GM19463 (cell line): Measurements from ENCODE around the gene SDC3.

Experiments used
- ATAC-seq: cut with Tn5 transposase; IDR thresholded peaks from one replicate; pipeline ENCODE4 v1.9.1; 2021; ENCODE audit warnings: mild to moderate bottlenecking, moderate library complexity; ENCODE audit not compliant: unreplicated experiment

Gene SDC3

DNA sequence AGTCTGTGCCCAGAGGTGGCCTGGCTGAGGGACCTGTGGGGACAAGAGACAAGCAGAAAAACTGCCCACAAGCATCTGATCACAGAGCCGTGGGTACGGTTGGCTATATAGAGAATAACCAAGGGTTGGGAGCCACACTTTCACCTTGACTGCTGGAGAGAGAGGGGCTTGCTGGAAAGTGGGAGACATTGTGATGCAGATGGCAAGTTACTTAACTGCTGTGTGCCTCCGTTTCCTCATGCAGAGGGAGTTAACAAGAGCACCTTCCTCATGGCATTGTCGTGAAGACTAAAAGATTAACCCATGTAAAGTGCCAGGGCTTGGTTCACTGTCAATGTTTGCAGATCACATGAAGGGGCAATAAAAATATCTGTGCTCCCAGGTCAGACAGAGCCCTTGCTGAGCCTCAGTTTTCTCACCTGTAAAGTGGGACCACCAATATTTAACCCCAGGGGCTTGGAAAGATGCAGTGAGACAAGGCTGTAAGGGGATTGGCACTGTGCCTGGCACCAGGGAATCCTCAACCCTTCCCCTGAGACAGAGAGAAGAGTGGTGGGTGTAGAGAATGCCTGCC is 52.8 kb downstream of the SDC3 start:
- no peak for ATAC-seq

DNA sequence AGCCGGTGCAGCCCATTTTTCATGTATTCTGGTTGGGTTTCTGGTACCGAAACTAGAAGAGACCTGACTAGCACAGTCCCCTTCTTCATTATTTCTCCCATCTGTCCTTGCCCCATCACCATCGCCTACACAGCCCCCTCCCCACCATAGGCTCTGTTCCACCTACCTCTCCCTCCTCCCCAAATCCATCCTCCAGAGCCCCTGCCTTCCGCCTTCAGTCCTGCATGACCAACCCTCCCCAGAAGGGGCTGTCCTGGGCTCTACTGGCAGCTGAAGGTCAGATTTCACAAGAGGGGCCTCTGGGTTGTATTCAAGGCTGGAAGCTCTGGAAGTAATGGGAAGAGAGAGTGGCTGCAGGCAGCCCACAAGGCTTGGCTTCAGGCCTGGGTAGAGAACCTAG is 55.2 kb downstream of the SDC3 start:
- no peak for ATAC-seq

DNA sequence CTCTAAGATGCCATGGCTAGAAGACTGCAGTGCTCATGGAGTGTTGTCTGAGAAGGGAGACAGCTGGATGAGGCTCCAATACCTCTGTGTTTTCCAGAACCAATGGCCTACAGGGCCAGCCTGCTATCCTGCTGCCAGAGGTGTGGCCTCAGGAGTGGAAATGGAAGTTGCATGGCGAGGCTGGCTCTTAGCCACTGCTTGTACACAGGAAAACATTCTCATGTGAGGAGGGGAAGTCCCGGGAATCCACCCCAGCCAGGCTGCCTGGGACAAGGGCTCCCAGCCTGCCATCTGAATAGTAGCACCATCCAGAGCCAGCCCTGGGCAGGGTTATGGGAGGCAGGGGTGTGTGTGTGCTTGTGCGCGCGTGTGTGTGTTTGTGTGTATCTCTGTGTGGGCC is 56.5 kb downstream of the SDC3 start:
- ATAC-seq: no peak

DNA sequence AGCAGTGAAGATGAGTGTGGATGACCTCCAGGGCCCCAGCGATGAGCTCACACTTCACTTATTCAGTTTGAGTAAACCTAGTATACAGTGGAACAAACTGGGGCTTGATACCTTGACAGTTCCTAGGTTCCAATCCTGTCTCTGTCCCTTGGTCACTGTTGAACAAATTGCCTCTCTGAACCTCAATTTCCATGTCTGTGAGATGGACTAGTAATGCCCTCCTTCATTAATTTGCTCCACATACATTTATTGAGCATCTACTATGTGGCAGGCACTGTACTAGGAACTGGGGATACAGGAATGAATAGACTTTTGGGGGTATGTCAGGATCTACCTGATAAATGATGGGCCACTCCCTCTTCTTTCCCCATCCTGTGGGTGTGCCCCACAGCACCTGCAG is 57.3 kb downstream of the SDC3 start:
- ATAC-seq: no peak

DNA sequence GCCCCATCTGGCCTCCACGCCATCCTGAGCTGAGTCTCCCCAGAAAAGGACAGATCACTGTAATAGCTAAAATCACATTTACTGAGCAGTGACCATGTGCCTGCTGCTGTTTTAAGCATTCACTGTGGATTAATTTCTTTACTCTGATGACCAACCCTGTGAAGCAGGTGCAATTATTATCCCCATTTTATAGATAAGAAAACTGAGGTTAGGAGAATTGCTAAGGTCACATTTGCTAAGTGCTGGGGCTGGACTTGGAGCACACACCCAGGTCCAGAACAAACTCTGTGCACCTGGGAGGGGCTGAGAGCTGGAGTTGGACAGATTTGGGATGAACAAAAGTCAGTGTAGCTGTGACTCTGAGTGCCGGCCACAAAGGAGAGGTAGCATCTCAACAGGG is 58.0 kb downstream of the SDC3 start:
- ATAC-seq: no peak

DNA sequence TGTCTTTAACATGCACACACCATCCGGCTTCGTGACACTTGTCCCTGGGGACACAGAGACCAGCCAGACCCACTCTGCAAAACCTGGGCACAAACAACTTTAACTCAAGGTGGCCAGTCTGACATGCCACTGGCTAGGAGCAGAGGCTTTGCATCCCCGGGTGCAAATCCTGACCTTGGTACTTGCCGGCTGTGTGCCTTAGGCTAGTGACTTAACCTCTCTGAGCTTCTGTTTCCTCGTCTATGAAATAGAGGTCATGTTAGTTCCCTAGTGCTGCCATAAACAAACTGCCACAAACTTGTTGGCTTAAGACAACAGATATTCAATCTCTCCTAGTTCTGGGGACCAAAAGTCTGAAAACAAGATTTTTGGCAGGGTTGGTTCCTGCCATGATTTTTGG is 60.4 kb downstream of the SDC3 start:
- ATAC-seq: no peak

DNA sequence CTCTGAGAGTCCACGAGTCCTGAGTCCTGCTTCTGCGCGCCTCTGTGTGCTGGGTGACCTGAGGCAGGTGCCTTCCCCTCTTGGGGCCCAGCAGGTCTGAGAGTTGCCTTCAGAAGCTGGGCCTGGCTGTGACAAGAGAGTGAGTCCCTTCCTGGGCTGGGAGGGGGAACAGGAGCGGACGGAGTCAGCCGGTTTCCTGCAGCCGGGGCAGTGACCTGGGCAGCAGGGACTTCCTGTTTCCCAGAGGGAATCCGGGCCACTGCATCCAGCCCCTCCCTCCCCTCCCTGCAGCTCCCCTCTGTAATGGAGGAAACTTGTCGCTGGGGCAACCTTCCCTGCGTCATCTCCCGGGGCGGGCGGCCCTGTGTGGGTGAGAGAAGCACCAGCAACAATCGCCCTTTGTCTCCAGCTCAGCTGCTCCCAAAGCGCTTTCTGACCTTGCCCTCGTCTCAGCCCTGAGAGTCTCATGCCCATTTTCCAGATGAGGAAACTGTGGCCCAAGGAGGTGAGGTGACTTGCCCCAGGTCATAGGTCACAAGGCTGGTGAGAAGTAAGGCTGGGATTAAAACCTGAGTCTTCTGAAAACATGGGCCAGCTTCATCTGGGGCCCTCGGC is 61.1 kb downstream of the SDC3 start:
- no peak for ATAC-seq

DNA sequence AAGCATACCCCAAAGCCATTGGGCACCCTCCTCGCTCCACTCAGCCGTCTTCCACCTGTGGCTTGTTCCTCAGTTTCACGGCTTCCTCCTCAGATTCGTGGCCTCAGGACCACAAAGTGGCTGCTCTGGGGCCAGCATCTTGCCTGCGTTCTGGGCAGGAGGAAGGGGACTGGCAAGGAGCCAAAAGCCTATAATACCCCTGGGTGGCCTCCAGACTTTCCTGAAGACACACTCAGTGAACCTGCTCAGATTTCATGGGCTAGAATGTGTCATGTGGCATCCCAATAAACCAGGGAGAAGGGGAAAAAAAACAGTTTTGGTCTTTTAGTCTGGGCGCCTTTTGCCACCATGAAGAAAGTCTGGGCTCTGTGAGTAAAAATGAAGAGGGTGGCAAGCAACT is 62.0 kb downstream of the SDC3 start:
- ATAC-seq: no peak

DNA sequence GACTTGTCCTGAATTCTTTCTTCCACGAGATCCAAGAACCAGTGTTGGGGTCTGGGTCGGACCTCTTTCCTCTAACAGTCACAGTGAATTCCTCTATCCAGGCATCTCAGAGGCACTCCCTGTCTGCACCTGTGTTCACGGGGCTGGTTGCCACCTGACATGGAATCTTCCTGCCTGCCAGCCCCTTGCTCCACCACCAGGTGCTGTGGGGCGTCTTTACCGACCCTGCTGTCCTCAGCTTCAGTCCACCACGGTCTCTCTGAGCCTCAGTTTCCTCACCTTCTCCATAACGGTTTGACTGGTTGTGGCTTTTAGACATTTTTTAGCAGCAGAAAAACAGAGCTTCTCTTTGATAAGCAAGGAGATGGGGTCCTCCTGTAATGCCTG is 62.7 kb downstream of the SDC3 start:
- no peak for ATAC-seq

DNA sequence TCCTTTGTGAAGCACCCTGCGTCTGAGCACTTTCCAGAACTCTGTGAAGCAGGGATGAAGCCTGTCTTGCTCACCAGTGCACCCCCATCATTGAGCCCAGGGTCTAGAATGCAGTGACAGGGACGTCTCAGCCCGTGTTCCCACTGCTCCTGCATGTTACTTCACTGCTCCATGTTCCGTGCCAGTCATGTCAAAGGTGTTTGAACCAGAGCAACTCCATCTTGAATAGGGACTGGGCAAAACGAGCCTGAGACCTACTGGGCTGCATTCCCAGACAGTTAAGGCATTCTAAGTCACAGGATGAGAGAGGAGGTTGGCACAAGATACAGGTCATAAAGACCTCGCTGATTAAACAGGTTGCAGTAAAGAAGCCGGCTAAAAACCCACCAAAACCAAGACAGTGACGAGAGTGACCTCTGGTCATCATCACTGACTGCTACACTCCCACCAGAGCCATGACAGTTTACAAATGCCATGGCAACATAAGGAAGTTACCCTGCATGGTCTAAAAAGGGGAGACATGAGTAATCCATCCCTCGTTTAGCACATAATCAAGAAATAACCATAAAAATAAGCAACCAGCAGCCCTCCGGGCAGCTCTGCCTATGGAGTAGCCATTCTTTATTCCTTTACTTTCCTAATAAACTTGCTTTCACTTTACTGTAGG is 63.2 kb downstream of the SDC3 start:
- no peak for ATAC-seq

DNA sequence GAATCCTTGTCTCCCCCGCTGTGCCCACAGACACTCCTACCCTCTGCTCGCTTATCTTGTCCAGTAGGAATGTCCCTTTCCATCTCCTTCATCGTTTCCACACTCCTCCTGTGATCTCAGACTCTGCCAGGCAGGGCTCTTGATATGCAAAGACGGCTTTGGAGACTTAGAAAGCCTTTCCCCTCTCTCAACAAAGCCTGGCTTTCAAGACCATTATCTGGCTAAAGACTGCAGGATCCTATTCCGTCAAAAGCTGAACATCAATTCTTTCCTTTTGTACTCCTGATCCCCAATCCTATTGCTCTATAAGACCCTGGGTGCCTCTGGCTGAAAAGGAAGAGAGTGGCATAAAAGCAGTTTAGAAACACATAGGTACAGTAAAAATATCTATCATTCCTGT is 63.9 kb downstream of the SDC3 start:
- no peak for ATAC-seq

DNA sequence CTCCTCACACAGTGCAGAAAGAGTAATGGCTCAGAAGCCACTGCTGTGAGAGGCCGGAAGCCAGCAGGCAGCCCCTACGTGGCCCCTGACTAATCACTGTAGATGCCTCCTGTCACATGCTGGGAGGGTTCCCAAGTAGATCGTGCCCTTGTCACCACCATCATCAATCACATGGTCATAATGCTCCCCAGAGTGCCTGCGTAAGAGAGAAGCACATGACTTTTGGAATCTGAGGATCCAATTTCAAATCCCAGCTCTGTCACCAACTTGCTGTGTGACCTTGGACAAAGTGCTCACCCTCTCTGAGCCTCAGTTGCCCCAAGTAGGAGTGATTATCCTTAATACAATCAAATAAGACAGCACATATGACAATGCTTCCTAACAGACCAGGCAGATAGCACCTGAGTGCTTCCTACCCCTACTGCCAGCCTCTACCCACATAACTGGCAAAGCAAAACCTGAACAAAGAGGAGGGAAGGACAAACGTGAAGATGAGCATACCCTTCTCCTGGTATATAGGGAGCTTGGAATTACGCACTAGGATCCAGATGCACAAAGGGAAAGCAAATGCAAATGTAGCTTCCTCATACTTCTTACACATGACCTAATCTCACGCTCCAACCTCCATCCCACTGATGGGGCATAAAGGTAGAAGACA is 65.7 kb downstream of the SDC3 start:
- no peak for ATAC-seq

DNA sequence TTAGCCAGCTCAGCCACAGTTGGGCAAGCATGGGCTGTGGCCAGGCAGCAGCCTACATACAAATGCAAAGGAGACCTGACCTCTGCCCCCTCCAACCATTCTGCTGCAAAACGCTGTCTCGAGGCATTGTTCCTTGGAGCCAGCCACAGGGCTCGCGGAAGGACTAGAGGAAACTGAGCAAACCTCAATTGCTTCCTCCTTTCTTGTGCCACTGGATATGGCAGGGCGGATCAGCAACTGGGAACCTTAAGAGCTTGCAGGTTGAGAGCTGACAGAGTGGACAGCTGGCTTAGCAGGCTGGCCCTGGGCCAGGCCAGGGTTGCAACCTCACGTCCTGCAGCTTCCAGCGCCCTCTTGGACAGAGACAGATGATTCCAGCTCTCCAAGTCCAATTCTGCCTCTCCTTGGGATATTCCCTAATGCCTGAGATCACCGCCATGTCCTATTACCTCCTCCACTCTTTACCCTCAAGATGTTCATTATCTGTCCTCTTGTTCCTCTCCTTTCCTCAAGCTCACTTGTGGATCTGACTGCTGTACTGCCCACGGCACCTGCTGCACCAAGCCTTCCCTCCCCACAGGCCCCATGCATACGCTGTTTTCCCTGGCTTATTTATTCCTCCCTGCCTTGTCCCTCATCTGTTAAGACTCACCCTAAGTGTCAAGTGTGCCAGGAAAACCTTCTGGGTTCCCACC is 67.5 kb downstream of the SDC3 start:
- ATAC-seq: no peak

DNA sequence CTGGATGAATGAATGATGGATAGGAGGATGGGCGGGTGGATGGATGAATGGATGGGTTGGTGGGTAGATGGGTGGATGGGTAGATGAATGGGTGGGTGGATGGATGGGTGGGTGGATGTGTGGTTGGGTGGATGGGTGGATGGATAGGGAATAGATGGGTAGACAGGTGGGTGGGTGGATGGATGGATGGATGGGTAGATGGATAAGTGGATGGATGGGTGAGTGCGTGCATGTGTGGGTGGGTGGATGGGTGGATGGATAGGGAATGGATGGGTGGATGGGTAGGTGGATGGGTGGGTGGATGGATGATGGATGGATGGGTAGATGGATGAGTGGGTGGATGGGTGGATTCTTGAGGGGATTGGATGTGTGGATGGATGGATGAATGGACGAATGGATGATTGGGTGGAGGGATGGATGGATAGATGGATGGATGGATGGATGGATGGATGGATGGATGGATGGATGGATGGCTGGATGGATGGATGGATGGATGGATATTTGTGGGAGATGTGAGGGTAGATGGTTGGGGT is 68.7 kb downstream of the SDC3 start:
- ATAC-seq: no peak

DNA sequence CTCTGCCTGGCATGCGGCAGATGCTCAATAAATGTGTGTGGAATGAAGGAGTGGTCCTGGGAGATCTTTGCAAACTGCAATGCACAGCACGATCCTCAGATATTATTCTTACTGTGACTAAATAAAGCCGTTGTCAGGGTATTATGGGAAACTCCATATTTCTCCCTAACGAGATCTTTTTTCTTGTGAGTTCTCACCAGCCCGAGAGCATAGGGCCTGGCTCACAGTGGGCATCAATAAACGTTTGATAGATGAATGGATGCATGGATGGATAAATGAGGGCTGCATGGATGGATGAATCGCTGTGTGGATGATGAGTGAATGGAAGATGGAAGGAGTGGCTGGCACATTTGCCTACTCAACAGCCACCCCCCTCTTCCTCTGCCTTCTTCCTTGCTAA is 69.6 kb downstream of the SDC3 start:
- no peak for ATAC-seq

DNA sequence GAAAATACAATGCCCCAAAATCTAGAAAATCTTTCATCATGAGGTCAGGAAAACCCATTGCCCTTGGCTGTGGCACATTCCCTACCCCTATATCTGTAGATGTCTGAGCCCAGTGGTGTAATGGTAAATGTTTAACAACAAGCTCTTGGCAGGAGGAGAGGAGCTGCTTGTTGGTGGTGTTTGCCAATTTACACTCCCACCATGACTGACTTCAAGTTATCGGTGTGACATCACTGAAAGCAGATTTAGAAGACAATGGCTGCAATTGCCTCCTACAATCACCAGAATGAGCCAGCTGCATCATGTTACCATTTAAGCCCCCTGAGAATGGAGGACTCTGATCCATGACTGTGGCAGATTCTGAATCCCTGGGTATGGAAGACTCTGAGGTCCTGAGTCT is 70.9 kb downstream of the SDC3 start:
- ATAC-seq: no peak

DNA sequence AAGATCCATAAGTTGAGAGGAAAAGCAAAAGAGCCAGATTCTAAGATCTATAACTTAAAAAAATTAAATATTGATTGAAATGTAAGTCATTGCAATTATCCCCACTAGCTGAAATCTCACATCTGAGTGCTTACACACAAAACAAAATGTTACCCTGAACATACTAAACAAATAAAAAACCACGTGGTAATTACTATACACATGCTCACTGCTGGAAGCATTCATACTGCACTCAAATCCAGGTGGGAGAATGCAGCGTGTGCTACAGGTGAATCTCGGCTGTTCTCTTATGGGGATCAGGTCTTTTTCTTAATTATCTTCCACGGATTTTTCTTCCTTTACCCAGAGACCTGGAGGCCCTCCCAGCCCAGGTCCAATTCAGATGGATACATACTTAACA is 74.3 kb downstream of the SDC3 start:
- no peak for ATAC-seq

DNA sequence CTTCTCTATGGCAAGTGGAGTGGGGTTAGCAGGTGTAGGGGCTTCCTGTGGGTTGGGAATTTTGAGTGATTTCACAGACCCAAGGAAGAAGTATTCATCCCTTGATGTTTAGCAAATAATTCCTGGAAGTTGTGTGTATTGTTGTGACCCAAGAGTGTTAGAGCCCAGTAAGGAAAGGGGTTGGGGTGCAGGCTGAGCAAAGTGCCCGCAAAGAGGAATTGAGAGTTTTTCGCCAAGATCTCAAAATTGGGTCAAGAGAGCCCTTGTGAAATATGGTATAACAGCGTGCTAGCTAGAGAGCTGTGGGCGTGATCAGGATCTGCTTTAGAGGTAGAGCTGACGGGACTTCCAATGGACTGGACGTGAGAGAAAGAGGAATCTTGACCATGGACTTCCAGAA is 78.0 kb downstream of the SDC3 start:
- ATAC-seq: no peak

DNA sequence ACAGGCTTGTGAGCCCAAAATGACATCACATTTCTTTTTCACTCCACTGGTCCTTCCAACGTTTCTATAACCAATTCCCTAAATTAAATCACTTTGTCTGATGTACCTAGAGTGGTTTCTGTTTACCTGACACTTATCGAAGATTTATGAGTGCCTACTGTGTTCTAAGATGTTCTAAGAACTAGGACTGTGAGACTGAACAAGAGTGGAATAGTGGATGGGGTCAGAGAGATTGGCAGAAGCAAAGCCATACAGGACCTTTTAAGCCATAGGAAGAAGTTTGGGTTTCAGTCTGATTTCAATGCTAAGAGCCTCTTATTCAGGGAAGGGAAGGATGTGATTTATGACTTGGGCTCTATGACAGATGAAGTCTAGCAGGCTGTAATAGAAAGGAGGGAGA is 78.7 kb downstream of the SDC3 start:
- no peak for ATAC-seq

DNA sequence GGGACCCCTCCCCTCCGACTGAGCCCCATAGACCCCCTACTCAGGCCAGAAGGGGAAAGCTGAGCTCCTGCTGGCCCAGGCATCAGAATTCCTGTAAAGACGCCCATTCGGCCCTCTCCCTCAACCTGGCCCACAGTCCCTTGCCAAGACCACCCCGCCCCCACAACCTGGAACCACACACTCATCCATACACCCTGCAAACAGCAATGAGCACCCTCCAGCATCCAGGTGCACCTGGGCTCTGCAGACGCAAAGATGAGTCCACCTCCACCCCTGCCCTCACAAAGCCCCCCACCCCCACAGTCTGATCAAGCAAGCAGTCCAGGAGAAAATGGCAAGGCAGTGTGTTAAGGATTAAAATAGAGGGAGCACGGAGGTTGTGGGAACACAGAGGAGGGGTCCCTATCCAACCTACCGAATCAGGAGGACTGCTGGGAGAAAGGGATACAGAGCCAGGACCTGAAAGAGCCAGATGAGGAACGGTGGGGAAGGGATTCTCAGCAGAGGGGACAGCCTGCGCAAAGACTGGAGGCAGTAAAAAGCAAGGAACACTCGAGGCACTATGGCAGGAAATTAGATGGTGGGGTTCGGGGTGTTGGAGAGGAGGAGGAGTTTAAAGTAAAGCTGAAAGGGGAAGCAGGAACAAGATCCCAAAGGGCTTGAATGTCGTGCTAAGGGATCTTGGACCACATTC is 83.7 kb downstream of the SDC3 start:
- no peak for ATAC-seq
